Stimulated activated CD4-positive, alpha-beta T cell treated with anti-CD3 and anti-CD28 coated beads, Interleukin-1b, Interleukin-23, amount 100 ng/mL, for 24 hours (primary cell): ENCODE measurements around the gene FAIM2.

ENCODE experiments used
- DNase-seq, 4 experiments: peaks; one replicate each; pipeline ENCODE4 v3.0.0-alpha.2; 2020; ENCODE audit warnings: low read depth in 4 of 4, low spot score in 1 of 4

The FAIM2 gene

DNA sequence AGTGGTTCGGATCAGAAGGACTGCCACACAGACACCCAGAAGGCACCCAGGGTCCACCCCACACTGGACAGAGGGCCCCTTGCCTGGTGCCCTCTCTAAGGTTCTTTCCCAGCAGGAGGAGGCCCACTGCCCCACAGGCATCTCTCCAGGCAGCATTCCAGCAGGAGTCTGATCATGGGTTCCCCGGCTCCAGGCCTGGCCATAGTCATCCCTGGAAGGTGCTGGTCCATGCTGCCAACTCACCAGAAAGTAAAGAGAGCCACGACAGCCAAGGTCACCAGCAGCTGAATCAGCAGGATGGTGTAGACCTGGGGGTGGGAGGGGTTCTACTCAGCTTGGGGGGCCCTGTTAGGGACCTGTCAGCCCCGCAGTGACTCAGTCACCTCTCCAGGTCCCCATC lies 6.4 kb downstream of the FAIM2 start:
- DNase-seq, result no peak

DNA sequence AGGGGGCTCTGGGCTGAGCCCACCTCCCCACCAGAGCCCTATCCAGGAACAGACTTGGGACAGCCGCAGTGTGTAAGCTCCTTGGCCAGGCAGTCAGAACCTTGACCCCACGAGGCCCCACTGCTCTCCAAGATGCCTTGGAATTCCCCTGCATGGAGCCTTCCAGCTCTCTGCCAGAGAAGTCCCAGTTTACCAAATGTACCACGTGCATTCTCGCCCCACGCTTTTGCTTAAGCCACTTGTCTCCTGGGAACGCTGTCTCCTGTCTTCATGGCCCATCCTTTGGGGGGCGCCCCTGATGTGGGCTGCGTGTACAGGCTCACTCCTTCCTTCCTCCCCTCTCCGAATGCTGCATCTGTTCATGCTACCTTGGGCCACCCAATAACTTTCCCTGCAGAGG lies 7.9 kb downstream of the FAIM2 start:
- DNase-seq, result no peak

- no peak for DNase-seq
Observed at GRCh38 chr12:49894751-49895148, 8.9 kb downstream of the FAIM2 start.

GRCh38 chr12:49893753-49894750 lies 9.6 kb downstream of the FAIM2 start:
- no peak for DNase-seq

- no peak for DNase-seq
Observed at GRCh38 chr12:49892732-49893317, 10.9 kb downstream of the FAIM2 start.

DNA sequence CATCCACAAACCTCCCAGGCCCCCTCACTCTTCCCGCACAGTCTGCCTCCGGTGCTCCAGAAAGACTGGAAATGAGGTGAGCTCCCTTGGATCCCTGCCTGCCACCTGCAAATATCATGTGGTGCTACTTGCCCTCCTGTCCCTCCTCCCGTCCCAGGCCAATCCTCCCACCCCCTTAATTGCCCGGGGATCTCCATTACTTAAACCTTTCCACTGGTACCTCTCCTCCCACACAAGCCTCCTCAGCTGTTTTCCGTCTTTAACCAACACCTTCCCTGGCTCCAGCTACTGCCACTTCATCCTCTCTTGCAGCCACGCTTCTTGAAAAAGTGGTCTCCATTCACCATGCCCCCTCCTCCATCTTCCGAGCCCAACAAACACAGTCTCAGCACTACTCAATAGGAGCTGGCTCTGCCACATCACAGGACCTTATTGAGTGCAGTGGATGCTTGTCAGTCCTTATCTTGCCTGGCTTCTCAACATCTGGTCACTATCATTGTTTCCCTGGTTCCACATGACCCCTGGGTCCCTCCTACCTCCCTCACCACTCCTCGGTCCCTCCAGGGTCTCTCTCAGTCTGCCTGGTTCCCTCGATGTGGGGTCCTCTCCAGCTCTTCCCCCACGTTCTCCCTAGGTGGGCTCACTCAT lies 11.5 kb downstream of the FAIM2 start:
- DNase-seq, result no peak

GRCh38 chr12:49891476-49891875 lies 12.2 kb downstream of the FAIM2 start:
- no peak for DNase-seq

DNA sequence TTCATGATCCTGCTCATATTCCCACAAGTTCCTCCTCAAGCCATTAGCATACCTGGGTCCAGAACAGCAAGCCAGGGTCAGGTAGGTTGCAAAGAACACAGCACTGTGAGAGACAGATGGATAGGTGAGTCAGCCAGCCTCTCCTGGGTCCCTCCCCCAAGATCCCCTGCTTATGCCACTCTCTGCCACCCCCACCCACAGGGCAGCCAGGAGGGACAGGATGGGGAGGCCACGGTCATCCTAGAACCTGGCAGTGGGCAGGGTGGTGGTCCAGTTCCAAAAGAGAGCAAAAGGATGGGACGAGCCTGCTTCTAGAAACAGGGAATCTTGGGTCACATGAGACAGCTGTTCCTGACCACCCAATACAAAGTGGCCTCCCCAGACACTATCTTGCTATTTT lies 12.7 kb downstream of the FAIM2 start:
- DNase-seq, result no peak

GRCh38 chr12:49890096-49890461 lies 13.6 kb downstream of the FAIM2 start:
- no peak for DNase-seq

DNA sequence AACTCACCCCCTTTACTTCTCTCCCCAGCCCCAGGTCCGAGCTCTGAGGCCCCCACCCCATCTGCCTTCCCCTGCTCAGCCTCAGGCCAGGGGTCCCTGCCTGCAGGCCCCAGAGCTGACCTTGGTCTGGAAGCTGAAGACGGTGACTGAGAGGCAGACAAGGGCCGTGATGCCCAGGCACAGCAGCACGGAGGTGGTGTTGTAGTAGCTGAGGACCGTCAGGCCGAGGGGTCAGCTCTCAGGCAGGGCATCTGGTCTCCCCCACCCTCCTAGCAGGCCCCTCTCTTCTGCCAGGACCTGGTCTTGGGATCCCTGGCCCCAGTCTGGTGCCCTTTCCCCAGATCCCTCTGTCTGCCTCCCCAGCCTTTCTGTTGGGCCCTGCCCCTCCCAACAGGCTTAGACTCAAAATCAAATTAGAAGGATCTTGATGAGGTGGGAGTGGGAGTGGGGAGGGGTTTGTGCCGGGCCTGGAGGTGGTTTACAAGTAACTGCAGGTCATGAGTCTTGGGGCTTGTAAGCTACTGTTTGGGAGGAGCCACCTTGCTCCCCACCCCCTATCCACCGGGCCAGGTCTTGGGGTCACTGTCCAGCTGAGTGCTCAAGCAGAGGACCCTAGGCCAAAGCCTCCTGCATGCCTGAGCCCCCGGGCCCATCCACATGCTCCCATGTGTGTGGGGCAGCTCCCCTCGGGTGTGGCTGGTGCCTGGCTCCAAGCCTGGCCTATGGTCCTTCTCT lies 14.2 kb downstream of the FAIM2 start:
- DNase-seq, result no peak

DNA sequence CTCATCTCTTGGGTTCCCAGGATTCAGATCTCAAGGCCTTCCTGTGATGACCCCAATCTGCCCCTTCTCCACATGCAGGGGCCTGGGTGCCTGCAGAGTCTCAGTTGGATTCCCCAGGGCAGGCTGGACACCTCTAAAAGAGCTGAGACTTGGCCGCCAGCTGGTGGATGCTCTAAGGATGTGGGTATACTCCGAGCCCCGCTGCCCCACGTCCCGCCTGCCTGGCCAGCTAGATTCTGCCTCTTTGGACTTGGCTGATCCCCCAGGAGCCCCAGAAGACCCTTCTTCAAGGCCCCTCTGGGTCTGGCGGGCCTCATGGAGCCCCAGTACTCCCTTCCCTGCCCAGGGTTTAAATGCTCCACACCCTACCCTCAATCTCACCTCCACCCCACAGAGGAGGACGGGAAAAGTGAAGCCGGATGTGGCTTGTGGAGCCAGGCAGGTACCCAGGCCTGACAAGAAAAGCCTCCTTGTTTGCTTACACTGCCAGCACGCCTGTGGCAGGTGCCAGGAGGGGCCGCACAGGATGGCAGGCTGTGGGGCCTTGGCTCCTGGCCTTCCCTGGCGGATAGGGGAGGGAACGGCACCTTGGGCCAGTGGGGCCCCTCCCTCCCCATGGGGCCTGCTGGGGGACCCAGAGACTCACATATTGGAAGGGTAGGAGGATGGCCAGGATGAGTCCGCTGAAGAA lies 15.1 kb downstream of the FAIM2 start:
- DNase-seq, result no peak

GRCh38 chr12:49887536-49888401 lies 15.9 kb downstream of the FAIM2 start:
- no peak for DNase-seq

GRCh38 chr12:49887091-49887490 lies 16.6 kb downstream of the FAIM2 start:
- DNase-seq, result no peak

DNA sequence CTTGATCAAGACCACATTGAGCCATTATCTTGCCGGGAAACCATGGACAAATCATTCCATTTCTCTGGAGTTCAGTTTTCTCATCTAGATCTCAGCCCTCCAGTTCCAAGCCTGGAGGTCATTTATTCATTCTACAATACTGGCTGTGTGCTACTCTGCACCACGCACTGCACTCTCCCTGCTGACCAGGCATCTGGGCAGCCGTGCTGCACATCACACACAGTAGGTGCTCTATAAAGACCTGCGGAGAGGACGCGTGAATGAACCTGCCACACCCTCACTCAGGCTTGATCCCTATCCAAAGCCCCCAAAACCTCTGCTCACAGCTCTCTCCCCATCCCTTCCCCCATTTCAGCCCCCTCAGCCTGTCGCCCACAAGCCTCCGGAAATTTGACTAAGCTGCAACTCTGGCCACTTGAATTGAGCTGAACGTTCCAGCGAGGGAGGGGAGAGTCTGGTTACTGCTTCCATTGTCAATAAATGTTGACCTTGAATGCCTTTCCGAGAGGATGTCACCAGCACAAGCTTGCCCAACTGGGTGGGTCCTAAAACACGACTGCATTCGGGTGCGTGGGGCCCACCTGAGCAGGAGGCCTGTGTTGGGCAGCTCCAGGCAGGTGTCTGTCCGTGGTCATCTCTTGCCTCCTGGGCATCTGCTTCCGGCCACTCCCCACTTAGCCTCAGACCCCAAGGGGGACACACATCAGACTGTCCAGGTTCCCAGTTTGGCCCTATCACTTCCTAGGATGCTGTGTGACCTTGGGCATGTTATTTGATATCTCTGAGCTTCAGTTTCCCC lies 17.8 kb downstream of the FAIM2 start:
- DNase-seq, result no peak

DNA sequence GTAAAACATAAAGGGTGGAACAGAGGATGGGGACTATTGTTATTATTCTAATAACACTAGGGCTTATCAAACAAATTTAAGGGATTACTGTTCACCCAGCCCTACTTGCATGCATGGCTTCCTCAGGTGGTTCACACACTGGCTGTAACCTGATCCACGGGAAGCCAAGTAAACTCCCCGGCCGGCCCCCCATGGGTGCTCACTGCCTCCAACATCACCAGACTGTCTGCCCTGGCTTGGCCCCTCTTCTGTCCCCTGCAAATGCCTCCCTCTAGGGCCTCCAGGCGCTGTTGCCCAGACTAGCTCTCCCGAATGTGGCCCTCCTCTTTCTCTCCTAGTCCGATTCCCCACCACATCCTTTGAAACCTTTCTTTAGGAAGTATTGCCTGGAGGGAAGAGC lies 18.6 kb downstream of the FAIM2 start:
- DNase-seq, result no peak

DNA sequence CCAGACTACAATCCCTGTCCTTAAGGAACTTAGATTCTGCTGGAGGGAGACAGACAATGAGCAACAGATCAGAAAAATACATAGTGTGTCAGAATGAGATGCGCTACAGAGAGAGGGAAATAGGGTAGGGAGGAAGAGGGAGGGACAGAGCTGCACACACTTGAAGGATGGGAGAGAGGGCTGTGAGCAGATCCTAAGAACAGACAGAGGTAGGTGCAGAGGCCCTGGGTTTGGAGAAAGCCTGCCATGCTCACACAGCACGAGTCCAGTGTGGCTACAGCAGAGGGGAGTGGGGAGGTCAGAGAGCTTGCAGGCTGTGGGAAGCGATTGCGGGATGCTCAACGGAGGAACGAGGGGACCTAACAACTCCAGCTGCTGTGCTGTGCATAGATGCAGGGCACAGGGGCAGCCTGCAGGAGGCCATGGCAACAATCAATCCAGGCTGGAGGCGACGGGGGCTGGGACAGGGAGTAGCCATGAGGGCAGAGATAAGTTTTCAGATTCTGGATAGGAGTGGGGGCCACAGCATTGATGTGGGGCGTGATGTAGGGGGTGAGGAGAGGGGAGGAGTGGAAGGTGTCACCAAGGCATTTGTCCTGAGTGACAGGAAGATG lies 20.7 kb downstream of the FAIM2 start:
- DNase-seq, result no peak

GRCh38 chr12:49882248-49882850 lies 21.4 kb downstream of the FAIM2 start:
- DNase-seq, result no peak
